ACC112 (cell line): ENCODE measurements around the gene MUC5B.
"Not testable (repeated sequence)": the region's sequence is repeated elsewhere in the genome, so short reads cannot be mapped to it uniquely, and the experiment has no call there.

Source experiments
- H2AFZ ChIP-seq: fragments of 200-600 bp; sonication (generic); one replicate; pipeline ENCODE4 v1.6.0; 2017; ENCODE audit warnings: antibody characterized with exemption, low read length; ENCODE audit not compliant: unreplicated experiment
- H3K27ac ChIP-seq: fragments of 200-600 bp; sonication (generic); 2 replicates; pipeline ENCODE4 v1.5.1; 2014; ENCODE audit warnings: low read depth, mild to moderate bottlenecking, antibody characterized with exemption, low read length, moderate library complexity
- H3K27me3 ChIP-seq: fragments of 200-600 bp; sonication (generic); 2 replicates; pipeline ENCODE4 v1.6.1; 2014; ENCODE audit warnings: mild to moderate bottlenecking, antibody characterized with exemption, low read length, moderate library complexity, mixed read lengths; ENCODE audit not compliant: insufficient read depth
- H3K36me3 ChIP-seq: fragments of 200-600 bp; sonication (generic); 2 replicates; pipeline ENCODE4 v1.6.1; 2016; ENCODE audit warnings: mild to moderate bottlenecking, antibody characterized with exemption, low read length, moderate library complexity, mixed read lengths; ENCODE audit not compliant: insufficient read depth
- H3K4me1 ChIP-seq: fragments of 200-600 bp; sonication (generic); one replicate; pipeline ENCODE4 v1.6.1; 2016; ENCODE audit warnings: low read length, mixed read lengths; ENCODE audit not compliant: insufficient read depth, unreplicated experiment, control insufficient read depth
- H3K4me3 ChIP-seq: fragments of 200-600 bp; sonication (generic); 2 replicates; pipeline ENCODE4 v1.5.1; 2014; ENCODE audit warnings: mild to moderate bottlenecking, low read depth, low read length
- H3K79me2 ChIP-seq: fragments of 200-600 bp; sonication (generic); one replicate; pipeline ENCODE4 v1.6.0; 2016; ENCODE audit warnings: low read length; ENCODE audit not compliant: control insufficient read depth, unreplicated experiment, insufficient read depth

MUC5B gene

DNA sequence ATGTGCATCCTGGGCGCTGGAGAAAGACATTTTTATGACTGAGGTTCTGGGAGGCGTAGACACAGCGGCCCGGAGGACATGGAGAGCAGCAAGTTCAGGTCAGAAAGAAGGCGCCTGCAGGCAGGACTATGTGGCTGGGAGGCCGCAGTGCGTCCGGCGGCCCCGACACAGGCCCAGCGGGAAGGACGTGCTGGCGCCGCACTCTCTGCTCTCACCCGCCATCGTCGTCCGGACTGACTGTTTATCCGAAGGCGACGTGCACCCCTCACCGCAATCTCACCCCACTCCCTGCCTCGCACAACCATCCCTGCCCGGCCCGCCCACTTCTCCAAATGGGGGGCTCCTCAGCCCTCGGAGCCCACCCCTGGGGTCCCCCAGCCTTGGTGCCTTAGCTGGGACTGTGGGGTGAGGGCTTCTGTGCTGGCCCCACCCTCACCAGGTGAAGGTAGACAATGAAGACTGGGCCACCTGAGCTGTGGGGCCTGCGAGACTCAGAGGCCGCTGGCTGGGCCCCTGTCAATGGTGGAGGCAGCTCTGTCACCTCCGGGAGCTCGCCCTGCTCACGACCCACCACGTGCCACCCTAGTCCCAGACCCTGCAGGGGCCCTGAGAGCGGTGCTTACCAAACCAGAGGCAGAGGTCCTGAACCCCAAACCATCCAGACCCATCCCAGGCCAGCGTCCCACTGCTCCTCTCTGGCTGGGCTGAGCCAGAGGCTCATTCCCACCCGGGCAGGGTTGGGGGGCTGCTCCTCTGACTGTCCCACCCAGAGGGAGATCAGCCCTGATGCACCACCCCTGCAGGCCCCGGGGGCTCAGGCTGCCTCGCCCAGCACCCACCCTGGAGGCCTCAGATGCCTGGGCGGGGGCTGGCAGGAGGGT lies 16.2 kb upstream of the MUC5B start:
- H3K36me3 ChIP-seq = no peaks in the 10 kb centered on the region
- H3K4me1 ChIP-seq = no peaks in the 10 kb centered on the region
- no peak overlapping the region for H2AFZ ChIP-seq
- no peak overlapping the region for H3K27ac ChIP-seq
- peaks cover 14% of the 10 kb centered on the region for H3K27me3 ChIP-seq
- H3K4me3 ChIP-seq = no peak overlapping the region
- H3K79me2 ChIP-seq = no peaks in the 10 kb centered on the region

DNA sequence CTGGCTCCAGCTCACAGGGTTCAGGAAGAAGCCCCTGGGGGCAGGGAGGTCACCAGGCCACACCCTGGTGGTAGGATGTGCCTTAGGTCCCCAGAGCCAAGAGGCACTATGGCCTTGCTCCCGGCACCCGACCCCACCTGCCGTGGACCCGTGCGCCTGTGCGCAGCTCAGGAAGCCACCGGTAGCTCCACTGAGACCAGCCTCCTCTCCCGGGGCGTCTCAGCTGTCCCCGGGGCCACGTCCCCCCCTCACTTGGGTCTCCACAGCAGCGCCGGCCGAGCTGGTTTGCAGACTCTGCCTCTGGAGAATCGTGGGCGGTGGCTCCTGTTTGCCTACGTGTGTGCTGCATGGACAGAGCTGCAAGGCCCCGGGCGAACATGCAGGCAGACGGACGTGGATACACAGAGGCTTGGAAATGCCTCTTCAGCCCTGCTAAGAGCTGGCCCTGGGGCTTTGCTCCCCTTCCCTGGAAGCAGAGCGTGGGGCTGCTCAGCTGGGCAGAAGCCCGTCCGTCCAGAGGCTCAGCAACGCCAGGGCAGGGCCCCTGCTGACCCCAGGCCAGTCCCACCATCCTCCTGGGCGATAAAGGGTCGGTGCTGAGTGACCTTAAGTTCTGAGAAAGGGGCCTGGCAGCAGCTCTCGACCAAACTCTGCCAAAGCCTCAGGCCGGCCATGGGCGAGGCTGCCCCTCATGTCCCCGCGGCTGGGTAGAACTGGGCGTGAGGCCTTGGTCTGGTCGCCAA lies 15.3 kb upstream of the MUC5B start:
- no peak overlapping the region for H3K4me3 ChIP-seq
- H3K4me1 ChIP-seq = no peaks in the 10 kb centered on the region
- peaks cover 24% of the 10 kb centered on the region for H3K27me3 ChIP-seq
- no peaks in the 10 kb centered on the region for H3K79me2 ChIP-seq
- H3K27ac ChIP-seq = no peak overlapping the region
- no peaks in the 10 kb centered on the region for H3K36me3 ChIP-seq
- no peak overlapping the region for H2AFZ ChIP-seq

DNA sequence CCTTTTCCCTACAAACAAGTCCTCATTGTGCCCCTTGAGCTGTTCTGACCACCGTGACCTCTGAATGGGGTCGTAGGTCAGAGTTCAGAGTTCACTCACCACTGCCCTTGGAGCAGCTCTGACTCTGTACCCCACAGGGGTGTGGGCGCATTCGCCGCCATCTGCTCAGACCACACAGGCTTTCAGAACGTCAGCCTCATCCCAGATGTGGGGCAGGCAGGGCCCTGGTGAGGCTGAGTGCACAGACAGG lies 14.8 kb upstream of the MUC5B start:
- H3K27me3 ChIP-seq = peaks cover 26% of the 10 kb centered on the region
- no peaks in the 10 kb centered on the region for H3K4me1 ChIP-seq
- H3K4me3 ChIP-seq = no peak overlapping the region
- H2AFZ ChIP-seq = no peak overlapping the region
- no peaks in the 10 kb centered on the region for H3K79me2 ChIP-seq
- no peaks in the 10 kb centered on the region for H3K36me3 ChIP-seq
- H3K27ac ChIP-seq = no peak overlapping the region

DNA sequence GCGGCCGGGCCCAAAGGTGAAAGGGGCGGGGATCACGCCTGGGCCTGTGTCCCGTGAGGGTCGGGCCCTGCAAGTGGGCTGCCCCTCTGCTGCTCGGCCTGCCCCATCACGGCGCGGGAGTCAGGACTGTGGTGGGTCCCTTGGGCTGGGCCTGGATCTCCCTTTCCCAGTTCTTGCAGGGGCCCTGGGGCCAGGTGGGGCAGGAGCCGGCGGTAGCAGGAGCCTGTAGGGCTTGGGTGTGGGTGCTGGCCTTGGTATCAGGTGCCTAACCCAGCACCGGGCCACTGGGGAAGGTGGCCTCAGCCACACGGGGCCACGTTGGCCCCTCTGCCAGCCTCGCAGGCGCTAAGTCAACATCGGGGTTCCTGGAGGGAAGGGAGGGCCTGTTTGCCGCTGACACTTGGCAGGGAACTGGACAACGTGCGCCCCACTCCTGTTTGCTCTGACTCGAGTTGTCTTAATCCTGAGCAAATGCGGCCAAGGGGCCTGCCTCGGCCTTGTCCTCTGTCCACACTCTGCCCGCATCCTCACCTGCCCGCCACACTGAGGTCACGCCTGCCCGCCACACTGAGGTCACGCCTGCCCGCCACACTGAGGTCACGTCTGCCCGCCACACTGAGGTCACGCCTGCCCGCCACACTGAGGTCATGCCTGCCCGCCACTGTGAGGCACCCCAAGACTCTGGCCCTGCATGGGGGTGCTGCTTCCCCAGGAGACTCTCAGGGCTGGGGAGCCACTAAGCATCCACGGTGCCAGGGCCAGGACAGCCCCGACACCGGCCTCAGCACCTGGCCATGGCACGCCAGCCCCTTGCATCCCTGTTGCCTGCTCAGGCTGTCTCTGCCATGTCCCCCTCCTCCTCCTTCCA lies 14.2 kb upstream of the MUC5B start:
- no peaks in the 10 kb centered on the region for H3K36me3 ChIP-seq
- H2AFZ ChIP-seq = no peak overlapping the region
- H3K79me2 ChIP-seq = no peaks in the 10 kb centered on the region
- H3K27me3 ChIP-seq = peaks cover 32% of the 10 kb centered on the region
- H3K27ac ChIP-seq = no peak overlapping the region
- H3K4me3 ChIP-seq = no peak overlapping the region
- no peaks in the 10 kb centered on the region for H3K4me1 ChIP-seq

DNA sequence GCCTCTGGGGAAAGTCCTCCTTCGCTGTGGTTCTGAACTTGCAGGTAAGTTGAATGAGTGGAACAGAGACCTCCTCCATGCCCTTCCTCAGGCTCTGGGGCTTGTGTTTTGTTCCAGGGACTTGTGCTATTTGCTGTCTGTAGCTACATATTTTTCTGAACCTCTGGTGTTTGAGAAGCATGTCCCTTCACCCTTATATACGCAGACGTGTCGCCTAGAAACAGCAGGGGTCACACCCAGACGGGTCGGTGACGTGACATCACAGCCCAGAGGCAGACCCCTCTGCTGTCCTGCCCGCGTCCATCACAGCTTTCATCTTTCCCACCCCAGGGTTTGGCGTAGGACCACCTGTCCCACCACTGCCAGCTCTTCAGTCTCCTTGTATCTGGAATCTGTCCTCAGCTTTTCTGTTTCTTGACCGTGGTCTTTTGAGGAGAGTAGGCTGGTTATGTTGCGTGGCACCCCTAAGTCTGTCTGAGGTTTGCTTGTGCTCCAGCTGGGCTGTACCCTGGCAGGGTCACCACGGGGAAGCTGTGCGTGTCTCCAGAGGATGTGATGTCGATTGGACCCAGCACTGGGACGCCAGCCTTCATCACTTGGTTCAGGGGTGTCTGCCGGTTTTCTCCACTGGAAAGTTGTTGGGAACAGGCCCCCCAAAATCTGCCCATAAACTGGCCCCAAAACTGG lies 13.4 kb upstream of the MUC5B start:
- Histone ChIP-seq H3K79me2 (no peaks in the 10 kb centered on the region), H3K4me1 (no peaks in the 10 kb centered on the region), H2AFZ (no peak overlapping the region), H3K36me3 (no peaks in the 10 kb centered on the region), H3K4me3 (no peak overlapping the region), H3K27ac (no peak overlapping the region), H3K27me3 (peaks cover 41% of the 10 kb centered on the region)

DNA sequence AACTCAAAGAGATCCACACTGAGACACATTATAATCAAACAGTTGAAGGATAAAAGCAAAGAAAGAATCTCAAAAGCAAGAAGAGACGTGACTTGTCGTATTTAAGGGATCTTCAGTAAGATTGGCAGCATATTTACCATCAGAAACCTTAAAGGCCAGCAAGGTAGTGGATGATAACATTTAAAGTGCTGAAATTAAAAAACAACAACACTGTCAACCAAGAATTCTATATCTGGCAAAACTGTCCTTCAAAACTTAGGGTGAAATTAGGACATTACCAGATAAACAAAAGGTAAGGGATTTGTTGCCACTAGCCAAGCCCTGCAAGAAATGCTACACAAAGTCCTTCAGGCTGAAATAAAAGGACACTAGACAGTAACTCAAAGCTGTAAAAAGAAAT lies 11.0 kb upstream of the MUC5B start:
- Histone ChIP-seq H3K4me1 (no peaks in the 10 kb centered on the region), H3K79me2 (no peaks in the 10 kb centered on the region), H3K4me3 (no peak overlapping the region), H2AFZ (no peak overlapping the region), H3K27me3 (peaks cover 55% of the 10 kb centered on the region), H3K27ac (no peak overlapping the region), H3K36me3 (no peaks in the 10 kb centered on the region)

DNA sequence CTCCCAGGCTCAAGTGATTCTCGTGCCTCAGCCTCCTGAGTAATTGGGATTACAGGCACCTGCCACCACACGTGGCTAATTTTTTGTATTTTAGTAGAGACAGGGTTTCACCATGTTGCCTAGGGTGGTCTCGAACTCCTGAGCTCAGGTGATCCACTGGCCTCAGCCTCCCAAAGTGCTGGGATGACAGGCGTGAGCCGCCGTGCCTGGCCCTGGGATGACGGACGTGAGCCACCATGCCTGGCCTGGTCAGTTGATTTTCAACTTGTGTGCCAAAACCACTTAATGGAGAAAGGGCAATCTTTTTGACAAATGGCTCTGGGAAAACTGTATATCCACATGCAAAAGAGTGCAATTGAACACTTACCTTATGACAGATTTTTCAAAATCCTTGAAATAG lies 7.0 kb upstream of the MUC5B start:
- H3K27me3 ChIP-seq = peaks cover 49% of the 10 kb centered on the region
- H3K4me3 ChIP-seq = not testable (repeated sequence)

DNA sequence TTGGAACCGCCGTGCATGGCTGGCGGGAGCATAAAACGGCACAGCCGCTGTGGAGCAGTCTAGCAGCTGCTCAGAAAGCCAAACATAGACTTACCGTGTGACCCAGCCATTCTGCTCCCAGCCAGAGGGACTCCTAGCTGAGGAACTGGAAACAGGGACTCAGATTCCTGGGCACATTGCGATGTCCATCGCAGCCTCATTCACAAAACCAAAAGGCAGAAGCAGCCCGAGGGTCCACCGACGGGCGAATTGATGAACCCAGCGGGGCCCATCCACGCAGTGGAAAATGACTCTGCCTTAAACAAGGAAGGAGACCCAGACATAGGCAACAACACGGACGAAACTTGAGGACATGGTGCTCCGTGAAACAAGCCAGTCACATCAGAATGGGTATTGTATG lies 5.7 kb upstream of the MUC5B start:
- Histone ChIP-seq H3K79me2 (no peaks in the 10 kb centered on the region), H3K4me1 (no peaks in the 10 kb centered on the region), H3K27ac (no peak overlapping the region), H3K4me3 (no peak overlapping the region), H3K27me3 (peaks cover 43% of the 10 kb centered on the region), H3K36me3 (no peaks in the 10 kb centered on the region), H2AFZ (no peak overlapping the region)

More for the DNA sequence above, 7.0 kb upstream of the MUC5B start:
- H3K79me2 ChIP-seq, H3K4me1 ChIP-seq, H2AFZ ChIP-seq, H3K27ac ChIP-seq, H3K36me3 ChIP-seq: not testable (repeated sequence)

DNA sequence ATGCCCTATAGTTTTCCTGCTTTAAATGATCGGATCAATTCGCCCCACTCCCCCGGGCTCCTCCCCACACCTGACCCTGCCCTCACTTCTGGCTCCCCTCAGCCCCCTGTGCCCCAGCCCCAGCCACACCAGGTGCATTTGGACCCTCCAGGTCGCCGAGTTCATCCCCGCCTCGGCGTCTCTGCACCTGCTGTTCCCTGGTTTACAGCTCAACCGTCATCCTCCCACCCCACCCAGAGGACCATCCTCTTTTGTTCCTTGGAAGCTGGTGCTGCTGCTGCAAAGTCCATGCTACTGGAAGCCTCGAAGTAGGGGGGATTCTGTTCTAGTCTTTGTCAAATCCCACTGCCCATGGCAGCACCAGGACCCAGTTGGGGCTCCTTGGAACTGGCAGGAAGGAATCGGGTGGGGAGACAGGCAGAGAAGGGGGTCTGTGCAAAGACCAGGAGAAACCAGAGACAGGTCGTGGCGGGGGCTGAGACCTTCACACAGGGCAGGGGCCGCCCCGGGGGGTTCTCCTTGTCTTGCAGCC lies 4.5 kb upstream of the MUC5B start:
- no peak overlapping the region for H3K4me3 ChIP-seq
- H3K27me3 ChIP-seq = peaks cover 35% of the 10 kb centered on the region
- H3K79me2 ChIP-seq = no peaks in the 10 kb centered on the region
- no peaks in the 10 kb centered on the region for H3K36me3 ChIP-seq
- no peaks in the 10 kb centered on the region for H3K4me1 ChIP-seq
- H3K27ac ChIP-seq = no peak overlapping the region
- H2AFZ ChIP-seq = no peak overlapping the region

DNA sequence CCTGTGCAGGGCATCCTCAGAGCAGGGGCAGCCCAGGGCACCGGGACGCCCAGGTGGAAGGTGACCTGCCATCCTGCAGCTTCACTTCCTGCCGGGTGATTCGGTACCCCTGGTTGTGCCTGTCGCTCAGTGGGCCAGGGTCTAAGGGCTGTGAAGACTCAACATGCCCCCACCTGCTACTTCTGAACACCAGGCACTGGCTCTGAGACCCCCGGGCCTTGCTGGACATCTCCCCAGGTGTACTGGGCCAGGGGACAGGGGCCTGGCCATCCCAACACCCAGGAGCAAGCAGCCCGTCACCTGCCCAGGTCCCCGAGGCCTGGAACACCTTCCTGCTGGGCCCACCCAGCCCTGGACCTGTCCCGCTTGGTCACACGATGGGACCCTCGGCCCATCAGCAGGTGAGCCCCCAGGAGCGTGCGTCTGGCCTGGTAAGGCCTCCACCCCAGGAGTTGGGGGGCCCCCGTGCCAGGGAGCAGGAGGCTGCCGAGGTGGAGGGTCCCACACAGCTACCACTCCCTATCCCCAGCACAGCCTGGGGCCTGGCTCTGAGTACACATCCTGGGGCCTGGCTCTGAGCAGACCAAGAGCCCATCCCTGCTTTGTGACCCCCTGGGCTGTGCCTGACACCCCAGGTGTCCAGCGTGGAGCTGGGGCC lies 3.9 kb upstream of the MUC5B start:
- Histone ChIP-seq H3K27ac (no peak overlapping the region), H3K4me1 (no peaks in the 10 kb centered on the region), H3K4me3 (no peak overlapping the region), H3K79me2 (no peaks in the 10 kb centered on the region), H3K27me3 (peaks cover 35% of the 10 kb centered on the region), H3K36me3 (no peaks in the 10 kb centered on the region), H2AFZ (no peak overlapping the region)
